ENCODE results near the gene CKAP2L.

Gene CKAP2L

GRCh38 chr2:112757265-112757664 is 7.1 kb downstream of the CKAP2L start:
- no peak for DNase-seq

GRCh38 chr2:112756207-112756606 is 8.2 kb downstream of the CKAP2L start:
- DNase-seq: no peak

- no peak for DNase-seq
These were observed 9.0 kb downstream of the CKAP2L start for GRCh38 chr2:112755444-112755843.

GRCh38 chr2:112754564-112754963 is 9.8 kb downstream of the CKAP2L start:
- no peak for DNase-seq

GRCh38 chr2:112752667-112753066 is 11.7 kb downstream of the CKAP2L start:
- DNase-seq: no peak

- DNase-seq: no peak
These were observed 12.8 kb downstream of the CKAP2L start for GRCh38 chr2:112751451-112752197.

GRCh38 chr2:112750560-112750843 is 13.9 kb downstream of the CKAP2L start:
- no peak for DNase-seq

GRCh38 chr2:112749755-112750559 is 14.5 kb downstream of the CKAP2L start:
- DNase-seq: peak; percentile 89

- no peak for DNase-seq
These were observed 23.9 kb downstream of the CKAP2L start for GRCh38 chr2:112740527-112740926.

- DNase-seq: no peak
These were observed 26.7 kb downstream of the CKAP2L start for GRCh38 chr2:112737542-112738232.

GRCh38 chr2:112733871-112734270 is 30.5 kb downstream of the CKAP2L start:
- no peak for DNase-seq

- no peak for DNase-seq
These were observed 31.0 kb downstream of the CKAP2L start for GRCh38 chr2:112733456-112733855.

- DNase-seq: no peak
These were observed 32.9 kb downstream of the CKAP2L start for GRCh38 chr2:112731479-112731878.

GRCh38 chr2:112730791-112731190 is 33.6 kb downstream of the CKAP2L start:
- no peak for DNase-seq

- no peak for DNase-seq
These were observed 34.2 kb downstream of the CKAP2L start for GRCh38 chr2:112730216-112730615.

GRCh38 chr2:112728378-112729175 is 35.8 kb downstream of the CKAP2L start:
- no peak for DNase-seq

GRCh38 chr2:112728029-112728362 is 36.4 kb downstream of the CKAP2L start:
- DNase-seq: no peak

GRCh38 chr2:112727276-112728028 is 37.0 kb downstream of the CKAP2L start:
- no peak for DNase-seq

GRCh38 chr2:112726487-112727190 is 37.8 kb downstream of the CKAP2L start:
- peak; percentile 87 to 91 for DNase-seq

GRCh38 chr2:112725545-112726457 is 38.6 kb downstream of the CKAP2L start:
- no peak for DNase-seq

Measured in stimulated activated CD4-positive, alpha-beta T cell treated with anti-CD3 and anti-CD28 coated beads, Interleukin-2, amount 100 ng/mL, for 24 hours (primary cell).